GM12878 (cell line): ENCODE data around the gene LEFTY1. TPM values are rescaled to one million over a fixed set of nuclear protein-coding genes. Genes with fewer than 3 reads are reported as not detected.

Source experiments
- ETV6 ChIP-seq, 2 experiments: fragments of 450-650 bp in 1 of 2; IDR thresholded peaks in 1 of 2; conservative IDR thresholded peaks in 1 of 2; 2 replicates each; pipeline ENCODE4 v1.6.1; 2014; ENCODE audit warnings: antibody characterized with exemption in 1 of 2, borderline replicate concordance in 1 of 2, low read depth in 1 of 2, mild to moderate bottlenecking in 1 of 2, moderate library complexity in 1 of 2
- HDAC6 ChIP-seq: fragments of 200-600 bp; sonication (generic); IDR thresholded peaks from one replicate; pipeline ENCODE4 v1.8.0; 2017; ENCODE audit warnings: antibody characterized with exemption; ENCODE audit not compliant: unreplicated experiment
- HSF1 ChIP-seq: fragments of 150-350 bp; IDR thresholded peaks from 2 replicates; pipeline ENCODE4 v1.6.1; 2014; ENCODE audit warnings: mild to moderate bottlenecking, low read depth, low read length
- KDM1A ChIP-seq: fragments of 200-600 bp; sonication (generic); IDR thresholded peaks from 2 replicates; pipeline ENCODE4 v1.6.1; 2016; ENCODE audit warnings: borderline replicate concordance
- KLF5 ChIP-seq: fragments of 450-650 bp; IDR thresholded peaks from 2 replicates; pipeline ENCODE4 v1.6.1; 2014; ENCODE audit warnings: mild to moderate bottlenecking; ENCODE audit not compliant: partially characterized antibody
- LARP7 ChIP-seq: fragments of 450-650 bp; IDR thresholded peaks from 2 replicates; pipeline ENCODE4 v1.6.1; 2017; ENCODE audit warnings: mild to moderate bottlenecking
- NFYA ChIP-seq: IDR thresholded peaks from 2 replicates; pipeline ENCODE4 v1.6.1; 2011; ENCODE audit warnings: low read depth, mild to moderate bottlenecking, low read length, improper control_type of control experiment, borderline replicate concordance
- NR2C1 ChIP-seq: fragments of 450-650 bp; IDR thresholded peaks from 2 replicates; pipeline ENCODE4 v1.6.1; 2017; ENCODE audit warnings: antibody characterized with exemption, mild to moderate bottlenecking, moderate library complexity
- NRF1 ChIP-seq: conservative IDR thresholded peaks from 2 replicates; pipeline ENCODE4 v1.6.1; 2011; ENCODE audit warnings: mild to moderate bottlenecking, low read depth, low read length, improper control_type of control experiment
- RAD51 ChIP-seq: fragments of 450-650 bp; IDR thresholded peaks from 2 replicates; pipeline ENCODE4 v1.6.1; 2016; ENCODE audit warnings: moderate library complexity, mild to moderate bottlenecking, inconsistent platforms
- SIX5 ChIP-seq: IDR thresholded peaks from 2 replicates; pipeline ENCODE4 v1.6.1; 2011; ENCODE audit warnings: mild to moderate bottlenecking, low read depth, low read length, moderate library complexity; ENCODE audit not compliant: severe bottlenecking
- SUPT20H ChIP-seq: IDR thresholded peaks from 2 replicates; pipeline ENCODE4 v1.6.1; 2011; ENCODE audit warnings: low read depth, mild to moderate bottlenecking, low read length, moderate library complexity, borderline replicate concordance; ENCODE audit not compliant: control insufficient read depth
- ZBTB40 ChIP-seq: fragments of 450-650 bp; IDR thresholded peaks from 2 replicates; pipeline ENCODE4 v1.6.1; 2016; ENCODE audit warnings: mild to moderate bottlenecking, moderate library complexity, borderline replicate concordance
- ZZZ3 ChIP-seq: IDR thresholded peaks from 2 replicates; pipeline ENCODE4 v1.6.1; 2011; ENCODE audit warnings: low read depth; ENCODE audit not compliant: control insufficient read depth, insufficient read length
- polyA plus RNA-seq, 11 experiments: library from polyadenylated mRNA; depleted of rRNA in 4 of 11; unstranded in 6 of 11; stranded (reverse) in 5 of 11; fragments of >200 nt; fragmentation: Nextera tagmentation in 4 of 11; fragmentation: Illumina TruSeq in 1 of 11; extraction: Ambion mirVana in 4 of 11; extraction: Trizol in 1 of 11; gene quantifications; 1 replicate in 1 of 11; 2 replicates in 10 of 11; pipeline versions ENCODE4 v1.2.1 to v1.2.3, GENCODE V29; 2011 to 2016; ENCODE audit warnings: inconsistent platforms in 2 of 11, missing spikeins in 2 of 11, low read depth in 1 of 11
- total RNA-seq, 4 experiments: library from RNA; depleted of rRNA in 3 of 4; stranded (reverse); fragments of >200 nt in 3 of 4; fragmentation: Illumina TruSeq in 1 of 4; extraction: Trizol in 1 of 4; gene quantifications; 2 replicates each; pipeline versions ENCODE4 v1.2.1 to v1.2.3, GENCODE V29; 2013 to 2021

Gene LEFTY1
- total and polyA plus RNA-seq, 10 of the 15 experiments (the other 5 are each of a cell fraction or from before 2014, with no cell fraction given): 0.06 TPM; not detected in 8

- no peak for TF ChIP-seq ZBTB40
- TF ChIP-seq NFYA: no peak
- TF ChIP-seq ZZZ3: no peak
- peak; percentile 65; the same call in 1 of the 2 replicates for TF ChIP-seq RAD51
- no peak for TF ChIP-seq SIX5
- TF ChIP-seq SUPT20H: no peak
- no peak for TF ChIP-seq NRF1
- TF ChIP-seq KLF5: no peak
- TF ChIP-seq LARP7: no peak
- TF ChIP-seq HSF1: no peak
- no peak for TF ChIP-seq KDM1A
- no peak; the same call in 1 of the 2 replicates for TF ChIP-seq NR2C1
- TF ChIP-seq HDAC6: no peak
- peak in 1 of 2 experiments; percentile 71; a peak in 2 of 4 replicates for TF ChIP-seq ETV6 (conservative IDR thresholded peaks at IDR 0.05 in 1 of 2, IDR thresholded peaks at IDR 0.05 in 1 of 2; ENCODE audit: borderline replicate concordance in 1 of 2, low read depth in 1 of 2)
- TF ChIP-seq, all 136 proteins: peak for 37
Observed at GRCh38 chr1:225851805-225852204, 37.1 kb downstream of the LEFTY1 start (continued).
